ENCODE measurements around the gene MYBPC1.
"Not testable (repeated sequence)": the region's sequence is repeated elsewhere in the genome, so short reads cannot be mapped to it uniquely, and the experiment has no call there.

MYBPC1 gene

DNA sequence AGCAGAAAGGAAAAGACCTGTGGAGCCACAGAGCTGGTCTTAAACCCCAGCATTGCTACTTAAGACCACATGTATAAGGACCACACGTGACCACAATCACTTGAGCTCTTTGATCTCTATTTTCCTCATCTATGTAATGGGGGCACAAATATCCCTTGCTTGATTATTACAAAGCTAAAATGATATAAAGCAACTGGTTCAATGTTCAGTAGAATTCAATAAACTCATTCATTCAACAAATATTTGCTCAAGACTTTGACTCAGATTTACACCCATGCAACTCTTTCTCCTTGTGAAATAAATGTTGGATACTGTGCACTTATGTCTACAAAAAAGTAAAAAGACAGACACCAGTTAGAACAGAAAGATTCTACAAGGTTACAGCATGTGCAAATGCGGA lies 80.8 kb downstream of the MYBPC1 start:
- H3K4me3 ChIP-seq (replicated peaks; ENCODE audit: low read depth, low read length), result no peak overlapping the region
- no peak for DNase-seq (ENCODE audit: low read depth)
- TF ChIP-seq, protein P1, sequence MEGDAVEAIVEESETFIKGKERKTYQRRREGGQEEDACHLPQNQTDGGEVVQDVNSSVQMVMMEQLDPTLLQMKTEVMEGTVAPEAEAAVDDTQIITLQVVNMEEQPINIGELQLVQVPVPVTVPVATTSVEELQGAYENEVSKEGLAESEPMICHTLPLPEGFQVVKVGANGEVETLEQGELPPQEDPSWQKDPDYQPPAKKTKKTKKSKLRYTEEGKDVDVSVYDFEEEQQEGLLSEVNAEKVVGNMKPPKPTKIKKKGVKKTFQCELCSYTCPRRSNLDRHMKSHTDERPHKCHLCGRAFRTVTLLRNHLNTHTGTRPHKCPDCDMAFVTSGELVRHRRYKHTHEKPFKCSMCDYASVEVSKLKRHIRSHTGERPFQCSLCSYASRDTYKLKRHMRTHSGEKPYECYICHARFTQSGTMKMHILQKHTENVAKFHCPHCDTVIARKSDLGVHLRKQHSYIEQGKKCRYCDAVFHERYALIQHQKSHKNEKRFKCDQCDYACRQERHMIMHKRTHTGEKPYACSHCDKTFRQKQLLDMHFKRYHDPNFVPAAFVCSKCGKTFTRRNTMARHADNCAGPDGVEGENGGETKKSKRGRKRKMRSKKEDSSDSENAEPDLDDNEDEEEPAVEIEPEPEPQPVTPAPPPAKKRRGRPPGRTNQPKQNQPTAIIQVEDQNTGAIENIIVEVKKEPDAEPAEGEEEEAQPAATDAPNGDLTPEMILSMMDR (IDR thresholded peaks at IDR 0.05; ENCODE audit: low read length, missing control alignments), result no peak

DNA sequence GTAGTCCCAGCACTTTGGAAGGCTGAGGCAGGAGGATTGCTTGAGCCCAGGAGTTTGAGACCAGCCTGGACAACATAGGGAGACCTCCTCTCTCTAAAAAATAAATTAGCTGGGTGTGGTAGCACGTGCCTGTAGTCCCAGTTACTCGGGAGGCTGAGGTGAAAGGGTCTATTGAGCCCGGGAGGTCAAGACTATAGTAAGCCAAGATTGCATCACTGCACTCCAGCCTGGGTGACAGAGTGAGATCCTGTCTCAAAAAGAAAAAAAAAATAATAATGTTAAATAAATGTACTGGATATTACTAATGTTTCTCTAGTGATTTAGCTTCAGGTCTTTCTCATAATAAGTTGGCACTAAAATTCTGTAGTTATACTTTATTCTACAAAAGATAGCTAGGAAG lies 81.7 kb downstream of the MYBPC1 start:
- DNase-seq (ENCODE audit: low read depth); H3K4me3 ChIP-seq (replicated peaks; ENCODE audit: low read depth, low read length): not testable (repeated sequence)

DNA sequence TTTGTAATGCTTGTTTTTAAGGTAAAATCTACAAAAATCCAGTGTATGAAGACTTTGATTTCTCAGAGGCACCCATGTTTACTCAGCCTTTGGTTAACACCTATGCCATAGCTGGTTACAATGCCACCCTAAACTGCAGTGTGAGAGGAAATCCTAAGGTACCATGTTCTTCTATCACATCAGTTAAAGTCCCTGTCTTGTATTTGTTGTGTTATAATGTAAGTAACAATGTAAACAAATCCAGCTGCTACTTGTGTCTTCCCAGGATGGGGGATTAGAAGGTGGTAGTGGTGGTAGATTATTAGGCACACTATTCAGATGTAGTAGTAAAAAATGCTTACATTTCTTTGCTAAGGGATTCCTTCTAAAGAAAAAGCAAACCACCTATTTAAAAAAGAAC lies 83.3 kb downstream of the MYBPC1 start:
- TF ChIP-seq, protein P1 (IDR thresholded peaks at IDR 0.05; ENCODE audit: low read length, missing control alignments), result no peak
- H3K4me3 ChIP-seq (replicated peaks; ENCODE audit: low read depth, low read length), result no peak overlapping the region
- no peak for DNase-seq (ENCODE audit: low read depth)

DNA sequence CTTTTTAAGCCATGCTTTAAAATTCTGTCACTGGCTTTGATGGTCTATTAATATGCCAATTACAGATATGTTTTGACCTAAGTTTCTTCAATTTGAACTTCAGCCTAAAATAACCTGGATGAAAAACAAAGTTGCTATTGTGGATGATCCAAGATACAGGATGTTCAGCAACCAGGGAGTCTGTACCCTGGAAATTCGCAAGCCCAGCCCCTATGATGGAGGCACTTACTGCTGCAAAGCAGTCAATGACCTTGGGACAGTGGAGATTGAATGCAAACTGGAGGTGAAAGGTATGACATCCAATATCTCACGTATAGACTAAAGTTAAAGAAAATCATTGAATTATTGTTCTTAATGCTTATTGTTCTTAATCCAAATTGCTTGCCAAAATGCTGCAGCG lies 85.5 kb downstream of the MYBPC1 start:
- no peak for DNase-seq (ENCODE audit: low read depth)
- H3K4me3 ChIP-seq (replicated peaks; ENCODE audit: low read depth, low read length), result no peak overlapping the region
- TF ChIP-seq, protein P1 (IDR thresholded peaks at IDR 0.05; ENCODE audit: low read length, missing control alignments), result no peak

DNA sequence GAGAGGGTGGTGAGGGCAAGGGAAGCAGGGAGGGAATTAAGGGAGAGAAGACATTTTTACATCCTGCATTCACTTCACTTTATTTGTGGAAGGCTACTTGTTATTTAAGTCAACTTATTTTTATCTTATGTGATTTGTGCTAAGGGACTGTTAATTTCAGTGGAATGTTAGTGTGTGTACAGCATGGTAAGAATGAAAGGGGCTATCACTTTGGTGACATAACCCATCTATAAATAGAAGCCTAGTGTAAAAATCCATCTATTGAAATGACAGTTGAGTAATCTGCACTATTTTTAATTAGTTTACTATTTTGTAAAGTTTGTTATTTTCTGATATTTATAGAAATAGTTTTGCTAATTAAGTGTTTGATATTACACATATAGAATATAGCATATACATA lies 85.9 kb downstream of the MYBPC1 start:
- no peak overlapping the region for H3K4me3 ChIP-seq (replicated peaks; ENCODE audit: low read depth, low read length)
- no peak for DNase-seq (ENCODE audit: low read depth)
- TF ChIP-seq, protein P1 (IDR thresholded peaks at IDR 0.05; ENCODE audit: low read length, missing control alignments), result no peak

DNA sequence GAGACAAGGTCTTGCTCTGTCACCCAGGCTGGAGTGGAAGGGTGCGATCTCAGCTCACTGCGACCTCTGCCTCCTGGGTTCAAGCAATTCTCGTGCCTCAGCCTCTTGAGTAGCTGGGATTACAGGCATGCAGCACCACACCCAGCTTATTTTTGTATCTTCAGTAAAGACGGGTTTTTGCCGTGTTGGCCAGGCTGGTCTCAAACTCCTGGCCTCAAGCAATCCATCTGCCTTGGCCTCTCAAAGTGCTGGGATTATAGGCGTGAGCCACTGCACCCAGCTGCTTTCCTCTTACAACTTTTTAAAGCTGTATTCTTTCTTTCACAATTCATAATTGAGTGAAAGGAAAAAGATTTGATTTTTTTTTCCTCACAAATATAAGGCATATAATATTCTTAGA lies 86.9 kb downstream of the MYBPC1 start:
- DNase-seq (ENCODE audit: low read depth); H3K4me3 ChIP-seq (replicated peaks; ENCODE audit: low read depth, low read length): not testable (repeated sequence)

DNA sequence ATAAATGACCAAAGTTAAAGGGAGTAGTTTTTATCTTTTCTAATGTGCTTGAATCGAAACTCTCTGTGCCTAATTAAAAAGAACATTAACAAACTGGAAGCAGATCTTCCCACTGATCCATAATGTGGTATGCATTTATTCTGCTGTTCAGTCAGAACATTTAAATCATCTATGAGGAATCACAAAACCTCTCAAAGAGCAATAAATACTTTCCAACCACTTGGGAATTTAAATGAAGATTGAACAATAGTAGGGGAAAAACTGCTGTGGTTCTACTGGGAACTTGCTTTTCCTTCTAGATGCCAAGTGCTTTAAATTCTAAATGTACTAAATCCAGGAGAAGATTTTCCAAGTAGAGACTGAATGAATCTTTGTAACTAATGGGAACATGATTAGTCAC lies 90.3 kb downstream of the MYBPC1 start:
- no peak for DNase-seq (ENCODE audit: low read depth)
- no peak overlapping the region for H3K4me3 ChIP-seq (replicated peaks; ENCODE audit: low read depth, low read length)
- TF ChIP-seq, protein P1 (IDR thresholded peaks at IDR 0.05; ENCODE audit: low read length, missing control alignments), result no peak

DNA sequence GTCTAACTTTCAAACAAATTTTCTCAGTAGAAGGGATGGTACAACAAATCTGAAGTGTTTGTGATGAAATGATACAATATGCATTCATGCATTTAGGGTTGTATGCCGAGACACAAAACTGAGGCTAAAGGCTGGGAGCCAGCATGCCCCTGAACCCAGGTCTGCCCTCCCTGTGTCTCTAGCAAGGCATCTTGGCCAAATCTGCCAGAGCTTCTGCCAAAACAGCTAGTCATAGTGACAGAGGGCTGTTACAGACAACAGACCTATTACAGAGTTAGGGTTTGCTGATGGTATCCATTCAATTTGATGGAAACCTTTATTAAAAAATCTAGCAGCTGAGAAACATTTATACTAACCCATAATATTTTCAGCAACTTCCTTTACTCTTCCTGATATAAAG lies 91.4 kb downstream of the MYBPC1 start:
- DNase-seq (ENCODE audit: low read depth), result no peak
- no peak overlapping the region for H3K4me3 ChIP-seq (replicated peaks; ENCODE audit: low read depth, low read length)
- TF ChIP-seq, protein P1 (IDR thresholded peaks at IDR 0.05; ENCODE audit: low read length, missing control alignments), result no peak

Data from fibroblast of pulmonary artery (primary cell).